Neural cell (in vitro differentiated cells): ENCODE data around the gene CDH16. TPM values are rescaled to one million over a fixed set of nuclear protein-coding genes. Genes with fewer than 3 reads are reported as not detected.

Experiments used
- H2AFZ ChIP-seq: fragments of 200-600, 300-800 bp; sonication (generic), shearing (Covaris generic); 2 replicates; pipeline ENCODE4 v1.6.0; 2014; ENCODE audit warnings: low read depth, mild to moderate bottlenecking, antibody characterized with exemption, low read length, moderate library complexity
- H3F3A ChIP-seq: fragments of 200-600 bp; shearing (Covaris generic); 2 replicates; pipeline ENCODE4 v1.6.1; 2016; ENCODE audit warnings: mild to moderate bottlenecking, moderate library complexity, mixed read lengths, antibody characterized with exemption, low read length; ENCODE audit not compliant: insufficient read depth, poor library complexity, severe bottlenecking
- H3K27ac ChIP-seq: fragments of 200-600, 300-800 bp; sonication (generic), shearing (Covaris generic); 2 replicates; pipeline ENCODE4 v1.5.1; 2014; ENCODE audit warnings: mild to moderate bottlenecking, low read length, moderate library complexity
- H3K27me3 ChIP-seq: fragments of 300-800, 200-600 bp; sonication (generic), shearing (Covaris generic); 2 replicates; pipeline ENCODE4 v1.6.0; 2014; ENCODE audit warnings: mild to moderate bottlenecking, low read depth, low read length, moderate library complexity; ENCODE audit not compliant: insufficient read depth
- H3K36me3 ChIP-seq: fragments of 300-800, 200-600 bp; sonication (generic), shearing (Covaris generic); 2 replicates; pipeline ENCODE4 v1.5.1; 2014; ENCODE audit warnings: mild to moderate bottlenecking, antibody characterized with exemption, low read length, moderate library complexity; ENCODE audit not compliant: insufficient read depth
- H3K4me2 ChIP-seq: fragments of 300-800, 200-600 bp; sonication (generic), shearing (Covaris generic); 2 replicates; pipeline ENCODE4 v1.6.0; 2014; ENCODE audit warnings: mild to moderate bottlenecking, low read length
- H3K4me3 ChIP-seq: fragments of 300-800, 200-600 bp; sonication (generic), shearing (Covaris generic); 2 replicates; pipeline ENCODE4 v1.5.1; 2014; ENCODE audit warnings: mild to moderate bottlenecking, low read length, moderate library complexity
- H3K79me2 ChIP-seq: fragments of 200-600 bp; shearing (Covaris generic); replicated peaks from 2 replicates; pipeline ENCODE4 v1.6.0; 2014; ENCODE audit warnings: mild to moderate bottlenecking, low read length, moderate library complexity; ENCODE audit not compliant: insufficient read depth
- H3K9ac ChIP-seq: fragments of 300-800, 200-600 bp; sonication (generic), shearing (Covaris generic); 2 replicates; pipeline ENCODE4 v1.6.1; 2016; ENCODE audit warnings: mild to moderate bottlenecking, low read length, mixed read lengths
- H3K9me2 ChIP-seq: fragments of 200-600 bp; shearing (Covaris generic); 2 replicates; pipeline ENCODE4 v1.6.1; 2016; ENCODE audit warnings: mild to moderate bottlenecking, low read length, mixed read lengths; ENCODE audit not compliant: insufficient read depth
- H3K9me3 ChIP-seq: fragments of 200-600, 300-800 bp; sonication (generic), shearing (Covaris generic); 2 replicates; pipeline ENCODE4 v1.6.1; 2016; ENCODE audit warnings: mild to moderate bottlenecking, mixed run types, low read length, moderate library complexity, mixed read lengths
- H4K20me1 ChIP-seq: fragments of 200-600 bp; shearing (Covaris generic); 2 replicates; pipeline ENCODE4 v1.6.1; 2016; ENCODE audit warnings: mild to moderate bottlenecking, mixed run types; ENCODE audit not compliant: insufficient read depth
- CTCF ChIP-seq: fragments of 450-650 bp; IDR thresholded peaks from 2 replicates; pipeline ENCODE4 v1.5.1; 2014; ENCODE audit warnings: antibody characterized with exemption, mild to moderate bottlenecking, moderate library complexity; ENCODE audit not compliant: poor library complexity, severe bottlenecking
- EP300 ChIP-seq: fragments of 450-650 bp; conservative IDR thresholded peaks from 2 replicates; pipeline ENCODE4 v1.6.1; 2014; ENCODE audit warnings: antibody characterized with exemption, mild to moderate bottlenecking, moderate library complexity; ENCODE audit not compliant: poor library complexity, severe bottlenecking
- EZH2 ChIP-seq: fragments of 200-600, 300-800 bp; shearing (Covaris generic), sonication (generic); IDR thresholded peaks from 2 replicates; pipeline ENCODE4 v1.6.1; 2014; ENCODE audit warnings: antibody characterized with exemption, low read length, borderline replicate concordance, mild to moderate bottlenecking; ENCODE audit not compliant: insufficient read depth, poor library complexity, severe bottlenecking
- MXI1 ChIP-seq: fragments of 450-650 bp; conservative IDR thresholded peaks from 2 replicates; pipeline ENCODE4 v1.6.1; 2014; ENCODE audit warnings: antibody characterized with exemption, mild to moderate bottlenecking; ENCODE audit not compliant: poor library complexity, severe bottlenecking
- POLR2AphosphoS5 ChIP-seq: IDR thresholded peaks from 2 replicates; pipeline ENCODE4 v1.6.1; 2012
- RAD21 ChIP-seq: fragments of 450-650 bp; conservative IDR thresholded peaks from 2 replicates; pipeline ENCODE4 v1.6.1; 2014; ENCODE audit warnings: antibody characterized with exemption, mild to moderate bottlenecking, moderate library complexity
- REST ChIP-seq: IDR thresholded peaks from 2 replicates; pipeline ENCODE4 v1.6.1; 2012; ENCODE audit warnings: borderline replicate concordance
- SMC3 ChIP-seq: fragments of 450-650 bp; conservative IDR thresholded peaks from 2 replicates; pipeline ENCODE4 v1.6.1; 2014; ENCODE audit warnings: antibody characterized with exemption, mild to moderate bottlenecking, moderate library complexity; ENCODE audit not compliant: poor library complexity
- TAF1 ChIP-seq: IDR thresholded peaks from 2 replicates; pipeline ENCODE4 v1.6.1; 2012; ENCODE audit warnings: low read depth
- polyA plus RNA-seq: library from polyadenylated mRNA; depleted of rRNA; stranded (reverse); fragments of >200 nt; gene quantifications from 2 replicates; pipeline ENCODE4 v1.2.3, GENCODE V29; 2014

CDH16 gene
- polyA plus RNA-seq, 1 donor from 2014 or later, result not detected

GRCh38 chr16:66910175-66910940, 8.3 kb downstream of the CDH16 start:
- Histone ChIP-seq H3K9me3 (no peaks in the 10 kb centered on the region), H3K36me3 (no peaks in the 10 kb centered on the region), H3K27ac (no peak overlapping the region), H3F3A (no peaks in the 10 kb centered on the region), H2AFZ (no peak overlapping the region), H4K20me1 (no peaks in the 10 kb centered on the region), H3K27me3 (no peaks in the 10 kb centered on the region), H3K79me2 (no peaks in the 10 kb centered on the region), H3K9me2 (no peaks in the 10 kb centered on the region), H3K4me2 (no peak overlapping the region), H3K4me3 (no peak overlapping the region), H3K9ac (no peak overlapping the region)
- TF ChIP-seq REST, result no peak
- TF ChIP-seq SMC3, result no peak
- no peak for TF ChIP-seq EZH2
- no peak for TF ChIP-seq CTCF
- TF ChIP-seq RAD21, result no peak
- no peak for TF ChIP-seq POLR2AphosphoS5
- no peak for TF ChIP-seq TAF1
- no peak for TF ChIP-seq EP300
- TF ChIP-seq MXI1, result no peak

GRCh38 chr16:66908762-66909559, 9.7 kb downstream of the CDH16 start:
- no peaks in the 10 kb centered on the region for H3F3A ChIP-seq
- H2AFZ ChIP-seq, result no peak overlapping the region
- H3K27ac ChIP-seq, result no peak overlapping the region
- no peaks in the 10 kb centered on the region for H3K27me3 ChIP-seq
- no peak overlapping the region for H3K4me3 ChIP-seq
- no peak overlapping the region for H3K9ac ChIP-seq
- H3K4me2 ChIP-seq, result no peak overlapping the region
- H3K79me2 ChIP-seq, result no peaks in the 10 kb centered on the region
- H4K20me1 ChIP-seq, result no peaks in the 10 kb centered on the region
- no peaks in the 10 kb centered on the region for H3K36me3 ChIP-seq
- TF ChIP-seq POLR2AphosphoS5 (no peak), REST (no peak), SMC3 (no peak), EZH2 (no peak), RAD21 (no peak), MXI1 (no peak), CTCF (no peak), EP300 (no peak), TAF1 (no peak)
- no peaks in the 10 kb centered on the region for H3K9me2 ChIP-seq
- no peaks in the 10 kb centered on the region for H3K9me3 ChIP-seq
